Activated T-helper 2 cell treated with anti-CD3 and anti-CD28 coated beads, Interferon-gamma antibody, Interleukin-2, Interleukin-4, amounts not matched to agents 10 μg/mL and 5 μg/mL and 100 μg/mL, durations not matched to agents 14 hours and 24 hours and 36 hours (primary cell): ENCODE measurements around the gene FGF7. TPM values are rescaled to one million over a fixed set of nuclear protein-coding genes. Genes with fewer than 3 reads are reported as not detected.
"Not testable (repeated sequence)": the region's sequence is repeated elsewhere in the genome, so short reads cannot be mapped to it uniquely, and the experiment has no call there.

ENCODE experiments used
- DNase-seq: peaks from one replicate; pipeline ENCODE4 v3.0.0; 2021; ENCODE audit warnings: low spot score
- H3K27ac Mint-ChIP-seq: one replicate; pipeline ENCODE4 v1.8.0; 2021; ENCODE audit warnings: mixed read lengths
- H3K27me3 Mint-ChIP-seq: one replicate; pipeline ENCODE4 v1.8.0; 2021; ENCODE audit warnings: low read depth, mixed read lengths
- H3K36me3 Mint-ChIP-seq: one replicate; pipeline ENCODE4 v1.8.0; 2021; ENCODE audit warnings: low read depth, mixed read lengths
- H3K4me1 Mint-ChIP-seq: one replicate; pipeline ENCODE4 v1.8.0; 2021; ENCODE audit warnings: low read depth, mixed read lengths
- H3K4me3 Mint-ChIP-seq: one replicate; pipeline ENCODE4 v1.8.0; 2021; ENCODE audit warnings: low read depth, mild to moderate bottlenecking, moderate library complexity, mixed read lengths
- H3K9me3 Mint-ChIP-seq: one replicate; pipeline ENCODE4 v1.8.0; 2021; ENCODE audit warnings: mixed read lengths
- intact Hi-C: fragments of 100-400 bp; cut with micrococcal nuclease; formaldehyde crosslinking; loops from one replicate; pipeline ENCODE4 v1.15.1; 2023
- total RNA-seq: library from RNA; stranded (reverse); gene quantifications from 2 replicates; pipeline ENCODE4 v1.2.3, GENCODE V29; 2022

The FGF7 gene
- total RNA-seq, 1 donor from 2014 or later, result not detected

DNA sequence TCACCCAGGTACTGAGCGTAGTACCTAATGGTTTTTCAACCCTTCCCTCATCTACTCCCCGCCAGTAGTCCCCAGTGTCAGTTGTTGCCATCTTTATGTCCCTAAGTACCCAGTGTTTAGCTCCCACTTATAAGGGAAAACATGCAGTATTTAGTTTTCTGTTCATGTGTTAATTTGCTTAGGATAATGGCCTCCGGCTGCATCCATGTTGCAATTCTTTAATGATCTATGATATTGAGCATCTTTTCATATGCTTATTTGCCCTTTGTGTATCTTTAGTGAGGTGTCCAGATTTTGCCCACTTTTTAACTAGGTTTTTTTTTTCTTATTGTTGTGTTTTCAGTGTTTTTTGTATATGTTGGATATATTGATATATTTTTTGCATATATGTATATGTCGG, 55.0 kb downstream of the FGF7 start:
- H3K36me3 Mint-ChIP-seq, intact Hi-C loops, DNase-seq, H3K27ac Mint-ChIP-seq, H3K4me1 Mint-ChIP-seq, H3K9me3 Mint-ChIP-seq, H3K27me3 Mint-ChIP-seq, H3K4me3 Mint-ChIP-seq: not testable (repeated sequence)

DNA sequence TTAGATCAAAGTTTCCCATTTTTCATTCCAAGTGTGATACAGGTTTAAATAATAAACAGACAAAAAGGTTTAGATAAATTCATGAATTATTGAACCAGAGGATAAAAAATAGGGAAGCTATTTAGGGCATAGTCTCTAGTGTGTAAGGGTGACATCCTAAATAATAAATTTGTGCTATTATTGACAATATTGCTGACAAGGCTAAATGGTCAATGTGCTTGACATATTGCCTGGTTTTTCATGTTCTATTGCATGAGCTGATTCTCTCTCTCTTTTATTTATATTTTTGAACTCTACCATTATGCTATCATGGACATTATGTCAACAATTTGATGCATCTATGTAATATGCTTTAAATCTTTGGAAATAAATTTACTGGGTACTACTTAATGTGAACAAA, 55.9 kb downstream of the FGF7 start:
- H3K27me3 Mint-ChIP-seq, H3K9me3 Mint-ChIP-seq, H3K27ac Mint-ChIP-seq, H3K4me1 Mint-ChIP-seq, intact Hi-C loops, DNase-seq, H3K36me3 Mint-ChIP-seq, H3K4me3 Mint-ChIP-seq: not testable (repeated sequence)

DNA sequence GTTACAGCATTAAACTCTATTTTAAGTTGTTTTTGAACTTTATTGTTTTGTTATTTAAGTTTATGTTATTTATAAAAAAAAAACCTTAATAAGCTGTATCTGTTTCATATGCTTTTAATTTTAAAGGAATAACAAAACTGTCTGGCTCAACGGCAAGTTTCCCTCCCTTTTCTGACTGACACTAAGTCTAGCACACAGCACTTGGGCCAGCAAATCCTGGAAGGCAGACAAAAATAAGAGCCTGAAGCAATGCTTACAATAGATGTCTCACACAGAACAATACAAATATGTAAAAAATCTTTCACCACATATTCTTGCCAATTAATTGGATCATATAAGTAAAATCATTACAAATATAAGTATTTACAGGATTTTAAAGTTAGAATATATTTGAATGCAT, 62.4 kb downstream of the FGF7 start:
- H3K9me3 Mint-ChIP-seq, H3K27me3 Mint-ChIP-seq, DNase-seq, intact Hi-C loops, H3K4me1 Mint-ChIP-seq, H3K27ac Mint-ChIP-seq, H3K4me3 Mint-ChIP-seq, H3K36me3 Mint-ChIP-seq: not testable (repeated sequence)

DNA sequence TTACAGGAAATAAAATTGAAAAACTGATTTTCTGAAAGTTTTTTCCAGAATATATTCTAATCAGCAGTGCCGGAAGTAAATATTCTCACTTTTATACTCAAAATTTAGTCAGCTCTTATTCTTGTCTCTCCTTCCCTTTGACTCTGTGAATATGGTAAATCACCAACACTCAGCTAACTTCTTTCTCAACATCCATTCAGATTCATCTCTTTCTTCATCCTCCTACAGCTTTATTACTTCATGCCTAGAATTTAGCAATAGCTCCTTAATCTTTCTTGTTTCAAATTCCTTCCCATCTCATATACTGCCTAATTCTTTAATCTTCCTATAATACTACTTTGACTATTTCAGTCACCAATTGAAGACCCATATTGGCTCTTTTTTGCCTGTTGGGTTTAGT, 67.9 kb downstream of the FGF7 start:
- intact Hi-C loops, result no loop called here
- Mint-ChIP-seq H3K4me1 (no peaks in the 10 kb centered on the region), H3K36me3 (no peaks in the 10 kb centered on the region), H3K27ac (no peak overlapping the region), H3K9me3 (no peaks in the 10 kb centered on the region), H3K27me3 (peaks cover 8% of the 10 kb centered on the region), H3K4me3 (no peak overlapping the region)
- DNase-seq, result no peak

DNA sequence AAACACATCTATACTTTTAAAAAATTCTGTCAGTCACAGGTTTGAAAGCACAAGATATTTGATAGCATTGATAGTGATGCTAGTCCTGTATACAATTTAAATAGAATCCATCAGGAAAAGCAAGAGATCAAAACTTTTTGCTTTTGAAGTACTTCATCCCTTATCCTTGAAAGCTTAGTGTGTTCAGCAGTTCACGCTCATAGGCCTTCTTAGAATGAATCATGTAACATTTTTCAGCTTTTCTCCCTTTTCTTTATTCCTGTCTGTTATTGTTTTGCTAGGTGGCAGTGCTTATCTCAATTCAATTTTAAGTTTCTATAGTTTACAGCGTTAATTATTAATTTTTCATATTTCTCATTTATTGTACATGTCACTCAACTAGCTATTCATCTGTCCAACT, 69.1 kb downstream of the FGF7 start:
- no peak for DNase-seq
- no peaks in the 10 kb centered on the region for H3K9me3 Mint-ChIP-seq
- no peak overlapping the region for H3K27ac Mint-ChIP-seq
- H3K36me3 Mint-ChIP-seq, result no peaks in the 10 kb centered on the region
- no peak overlapping the region for H3K4me3 Mint-ChIP-seq
- H3K27me3 Mint-ChIP-seq, result peaks cover 8% of the 10 kb centered on the region
- intact Hi-C loops, result no loop called here
- no peaks in the 10 kb centered on the region for H3K4me1 Mint-ChIP-seq

DNA sequence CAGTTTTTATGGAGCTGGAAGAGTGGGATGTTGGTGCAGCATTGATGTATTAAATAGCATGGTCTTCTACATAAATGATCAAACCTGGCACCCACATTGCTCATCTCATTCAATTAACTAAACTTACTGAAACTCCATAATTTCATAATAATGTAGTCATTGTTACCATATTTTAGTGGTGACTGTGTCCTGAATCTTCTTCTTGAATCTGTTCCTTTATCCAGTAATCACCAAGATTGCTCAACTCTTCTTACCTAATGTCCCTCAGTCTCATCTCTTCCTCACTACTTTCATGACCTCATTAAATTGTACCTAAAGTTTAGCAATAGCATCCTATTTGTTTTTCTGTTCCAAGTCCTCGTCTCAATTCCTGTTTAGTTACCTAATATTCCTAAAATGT, 69.8 kb downstream of the FGF7 start:
- intact Hi-C loops, result no loop called here

DNA sequence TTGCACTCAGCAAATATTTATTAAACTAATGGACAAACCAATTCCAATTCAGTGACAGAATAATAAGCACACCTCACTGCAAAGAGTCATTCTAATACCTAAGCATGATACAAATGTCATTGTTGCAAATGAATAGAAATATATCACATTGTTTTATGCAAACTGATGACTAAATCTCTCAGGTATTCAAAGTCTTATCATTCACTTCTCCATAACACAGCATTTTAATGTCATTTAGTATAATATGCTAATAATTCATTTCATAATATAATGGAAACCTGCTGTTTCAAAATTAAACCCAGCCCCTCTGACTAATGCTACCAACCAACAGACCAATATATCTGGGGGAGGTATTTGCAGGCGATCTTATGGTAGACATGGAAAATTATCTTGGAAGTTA, 71.8 kb downstream of the FGF7 start:
- H3K4me3 Mint-ChIP-seq, result no peak overlapping the region
- H3K36me3 Mint-ChIP-seq, result no peaks in the 10 kb centered on the region
- no peaks in the 10 kb centered on the region for H3K9me3 Mint-ChIP-seq
- H3K4me1 Mint-ChIP-seq, result no peaks in the 10 kb centered on the region
- intact Hi-C loops, result no loop called here
- DNase-seq, result no peak
- H3K27ac Mint-ChIP-seq, result no peak overlapping the region
- H3K27me3 Mint-ChIP-seq, result peaks cover 6% of the 10 kb centered on the region

More for the DNA sequence above, 69.8 kb downstream of the FGF7 start:
- no peak for DNase-seq
- H3K4me3 Mint-ChIP-seq, result no peak overlapping the region
- peaks cover 6% of the 10 kb centered on the region for H3K27me3 Mint-ChIP-seq
- no peak overlapping the region for H3K27ac Mint-ChIP-seq
- H3K36me3 Mint-ChIP-seq, result no peaks in the 10 kb centered on the region
- no peaks in the 10 kb centered on the region for H3K4me1 Mint-ChIP-seq
- H3K9me3 Mint-ChIP-seq, result no peaks in the 10 kb centered on the region

DNA sequence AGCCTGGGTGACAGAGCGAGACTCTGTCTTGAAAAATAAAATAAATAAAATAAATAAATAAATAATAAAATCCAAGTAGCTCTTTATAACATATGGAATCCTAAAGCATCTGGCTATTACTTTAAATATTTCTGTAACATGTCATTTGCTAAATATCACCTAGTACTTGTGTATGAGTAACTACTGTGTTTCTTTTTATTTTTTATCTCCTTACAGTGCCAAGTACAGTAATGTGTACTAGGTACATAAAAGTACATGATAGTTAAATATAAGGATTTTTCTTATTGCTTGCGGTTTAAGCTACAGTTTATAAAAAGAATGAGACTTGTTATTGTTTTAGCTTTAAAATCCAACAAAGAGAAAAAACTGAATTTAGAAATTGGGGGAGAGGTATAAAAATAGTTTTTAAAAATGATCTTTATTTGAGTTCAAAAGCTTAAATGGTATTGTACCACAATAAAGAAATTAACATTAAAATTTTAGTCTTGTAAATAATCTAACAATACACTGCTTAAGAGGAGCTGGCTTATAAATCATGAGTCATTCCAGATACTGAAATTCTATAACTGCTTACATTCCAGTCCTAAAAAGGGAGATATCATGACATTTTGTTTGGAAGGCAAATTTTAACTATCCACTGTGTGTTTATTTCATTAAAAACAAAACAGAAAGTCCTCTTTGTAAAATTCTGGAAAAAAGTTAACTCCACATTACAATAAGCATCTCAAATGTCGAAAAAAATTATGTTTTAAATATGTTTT, 73.1 kb downstream of the FGF7 start:
- DNase-seq, result no peak
- Mint-ChIP-seq H3K27me3 (peaks cover 3% of the 10 kb centered on the region), H3K4me1 (no peaks in the 10 kb centered on the region), H3K27ac (no peak overlapping the region), H3K4me3 (no peak overlapping the region), H3K9me3 (peaks cover 5% of the 10 kb centered on the region), H3K36me3 (no peaks in the 10 kb centered on the region)
- intact Hi-C loops, result no loop called here

DNA sequence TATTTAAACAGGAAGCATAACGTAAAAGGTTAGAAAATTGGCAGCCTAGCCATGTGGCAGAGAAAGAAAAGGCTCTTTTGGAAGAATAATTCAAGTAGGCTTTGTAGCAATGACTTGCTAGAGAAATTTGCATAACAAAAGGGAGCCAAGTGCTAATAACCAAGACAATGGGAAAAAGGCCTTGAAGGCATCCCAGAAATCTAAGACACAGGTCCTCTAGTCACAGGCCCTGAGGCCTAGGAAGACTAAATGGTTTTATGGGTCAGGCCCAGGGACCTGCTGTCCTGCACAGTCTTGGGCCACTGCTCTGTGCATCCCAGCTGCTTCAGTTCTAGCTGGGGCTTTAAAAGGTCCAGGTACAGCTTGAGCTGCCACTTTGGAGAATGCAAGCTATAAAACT, 78.5 kb downstream of the FGF7 start:
- H3K27me3 Mint-ChIP-seq, result no peaks in the 10 kb centered on the region
- H3K4me3 Mint-ChIP-seq, result no peak overlapping the region
- no peak overlapping the region for H3K27ac Mint-ChIP-seq

DNA sequence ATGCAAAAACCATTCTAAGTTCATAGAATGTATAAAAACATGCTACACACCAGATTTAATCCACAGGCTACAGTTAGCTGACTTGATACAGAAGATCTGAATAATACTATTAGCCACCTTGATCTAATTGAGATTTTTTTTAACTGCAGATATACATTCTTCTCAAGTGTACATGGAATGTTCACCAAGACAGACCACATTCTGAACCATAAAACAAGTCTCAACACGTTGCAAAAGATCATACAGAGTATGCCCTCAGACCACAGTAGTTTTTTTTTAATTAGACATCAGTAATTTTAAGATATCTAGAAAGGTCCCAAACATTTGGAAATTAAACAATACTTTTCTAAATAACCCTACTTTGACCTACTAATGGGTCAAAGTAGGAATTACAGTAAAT, 83.3 kb downstream of the FGF7 start:
- intact Hi-C loops, result no loop called here
- Mint-ChIP-seq H3K9me3 (peaks cover 11% of the 10 kb centered on the region), H3K36me3 (no peaks in the 10 kb centered on the region)

More for the DNA sequence above, 78.5 kb downstream of the FGF7 start:
- no peak for DNase-seq
- intact Hi-C loops, result no loop called here
- peaks cover 17% of the 10 kb centered on the region for H3K9me3 Mint-ChIP-seq
- H3K36me3 Mint-ChIP-seq, result no peaks in the 10 kb centered on the region
- no peaks in the 10 kb centered on the region for H3K4me1 Mint-ChIP-seq

DNA sequence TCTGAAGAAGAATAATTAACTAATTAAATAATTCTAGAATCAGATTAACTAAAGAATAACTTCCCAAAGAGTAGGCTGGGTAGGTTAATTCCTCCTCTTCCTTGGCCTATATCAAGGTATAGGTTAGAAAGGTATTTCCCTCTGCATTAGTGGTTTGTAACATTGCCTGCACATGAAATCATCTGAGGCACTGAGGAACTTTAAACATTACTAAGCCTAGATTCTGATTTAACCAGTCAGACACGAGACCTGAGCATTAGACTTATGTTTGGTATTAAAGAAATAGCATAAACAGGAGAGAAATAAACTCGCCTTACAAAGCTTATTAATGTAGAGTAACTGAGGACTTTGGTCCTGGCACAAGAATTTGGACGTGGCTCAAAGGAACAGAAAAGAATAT, 84.2 kb downstream of the FGF7 start:
- peaks cover 10% of the 10 kb centered on the region for H3K9me3 Mint-ChIP-seq
- intact Hi-C loops, result no loop called here
- no peaks in the 10 kb centered on the region for H3K4me1 Mint-ChIP-seq
- no peaks in the 10 kb centered on the region for H3K27me3 Mint-ChIP-seq
- no peaks in the 10 kb centered on the region for H3K36me3 Mint-ChIP-seq
- H3K27ac Mint-ChIP-seq, result no peak overlapping the region
- DNase-seq, result no peak
- no peak overlapping the region for H3K4me3 Mint-ChIP-seq

More for the DNA sequence above, 83.3 kb downstream of the FGF7 start:
- no peak overlapping the region for H3K27ac Mint-ChIP-seq
- no peaks in the 10 kb centered on the region for H3K27me3 Mint-ChIP-seq
- H3K4me3 Mint-ChIP-seq, result no peak overlapping the region
- no peak for DNase-seq
- H3K4me1 Mint-ChIP-seq, result no peaks in the 10 kb centered on the region

DNA sequence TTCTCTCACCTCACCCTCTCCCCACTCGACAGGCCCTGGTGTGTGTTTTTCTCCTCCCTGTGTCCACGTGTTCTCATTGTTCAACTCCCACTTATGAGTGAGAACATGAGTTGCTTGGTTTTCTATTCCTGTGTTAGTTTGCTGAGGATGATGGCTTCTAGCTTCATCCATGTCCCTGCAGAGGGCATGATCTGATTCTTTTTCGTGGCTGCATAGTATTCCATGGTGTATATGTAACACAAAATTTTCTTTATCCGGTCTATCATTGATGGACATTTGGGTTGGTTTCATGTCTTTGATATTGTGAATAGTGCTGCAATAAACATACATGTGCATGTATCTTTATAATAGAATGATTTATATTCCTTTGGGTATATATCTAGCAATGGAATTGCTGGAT, 89.7 kb downstream of the FGF7 start:
- H3K4me1 Mint-ChIP-seq, intact Hi-C loops, H3K4me3 Mint-ChIP-seq, H3K27me3 Mint-ChIP-seq, H3K27ac Mint-ChIP-seq, H3K36me3 Mint-ChIP-seq, H3K9me3 Mint-ChIP-seq, DNase-seq: not testable (repeated sequence)

DNA sequence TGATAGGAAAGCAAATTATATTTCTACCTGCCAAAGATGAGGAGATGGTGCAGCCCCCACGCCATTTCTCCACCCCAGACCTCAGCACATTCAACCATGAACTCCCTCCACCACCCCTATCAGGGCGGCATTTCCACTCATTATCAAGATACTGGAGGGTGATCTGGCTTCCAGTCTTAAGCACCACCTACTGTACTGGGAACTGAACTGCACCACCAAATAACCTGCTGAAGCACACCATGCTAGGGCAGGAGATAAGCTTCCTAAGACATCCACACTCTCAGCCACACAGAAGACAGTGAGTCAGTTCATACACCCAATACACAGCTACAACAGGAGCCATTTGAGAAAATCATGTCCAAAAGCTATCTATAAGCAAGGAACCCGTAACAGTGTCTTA, 98.8 kb downstream of the FGF7 start:
- DNase-seq, result no peak
- Mint-ChIP-seq H3K36me3 (no peaks in the 10 kb centered on the region), H3K4me3 (no peak overlapping the region), H3K4me1 (no peaks in the 10 kb centered on the region), H3K27ac (no peak overlapping the region), H3K27me3 (no peaks in the 10 kb centered on the region), H3K9me3 (peaks cover 14% of the 10 kb centered on the region)
- intact Hi-C loops, result no loop called here

DNA sequence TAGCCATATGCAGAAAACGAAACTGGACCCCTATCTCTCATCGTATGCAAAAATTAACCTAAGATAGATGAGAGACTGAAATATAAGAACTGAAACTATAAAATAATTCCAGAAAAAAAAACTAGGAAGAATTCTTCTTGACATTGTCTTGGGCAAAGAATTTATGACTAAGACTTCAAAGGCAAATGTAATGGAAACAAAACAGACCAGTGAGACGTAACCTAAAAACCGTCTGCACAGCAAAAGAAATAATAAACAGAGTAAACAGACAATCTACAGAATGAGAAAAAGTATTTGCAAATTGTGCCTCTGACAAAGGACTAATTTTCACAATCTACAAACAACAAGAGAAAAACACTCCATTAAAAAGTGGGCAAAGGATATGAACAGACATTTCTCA, 105.2 kb downstream of the FGF7 start:
- Mint-ChIP-seq H3K4me3 (no peak overlapping the region), H3K27me3 (no peaks in the 10 kb centered on the region)
- intact Hi-C loops, result no loop called here

More for the DNA sequence above, 105.2 kb downstream of the FGF7 start:
- H3K36me3 Mint-ChIP-seq, result no peaks in the 10 kb centered on the region
- no peak overlapping the region for H3K27ac Mint-ChIP-seq
- peaks cover 10% of the 10 kb centered on the region for H3K9me3 Mint-ChIP-seq
- no peaks in the 10 kb centered on the region for H3K4me1 Mint-ChIP-seq
- DNase-seq, result no peak
